ENCODE data around the gene DLGAP1.

- TF ChIP-seq CTCF (IDR thresholded peaks at IDR 0.05) (no peak), EZH2phosphoT487 (IDR thresholded peaks at IDR 0.05; ENCODE audit: borderline replicate concordance, low read depth) (no peak), MAX (IDR thresholded peaks at IDR 0.05; ENCODE audit: low read depth) (no peak), ZBTB33 (IDR thresholded peaks at IDR 0.05; ENCODE audit: borderline replicate concordance, low read depth) (no peak), USF1 (IDR thresholded peaks at IDR 0.05; ENCODE audit: borderline replicate concordance, low read depth) (no peak), TAF1 (IDR thresholded peaks at IDR 0.05; ENCODE audit: borderline replicate concordance, low read depth, low read length) (no peak), RFX5 (IDR thresholded peaks at IDR 0.05; ENCODE audit: low read length) (no peak), POLR2AphosphoS5 (IDR thresholded peaks at IDR 0.05; ENCODE audit: low read depth, low read length) (no peak), TEAD4 (IDR thresholded peaks at IDR 0.05; ENCODE audit: borderline replicate concordance, insufficient read depth) (no peak), SMC3 (IDR thresholded peaks at IDR 0.05; ENCODE audit: low read depth, low read length) (no peak), GABPA (IDR thresholded peaks at IDR 0.05; ENCODE audit: low read depth) (no peak)
These were observed 677.4 kb downstream of the DLGAP1 start for GRCh38 chr18:3777719-3778118.
